HCT116 (cell line): ENCODE data around the gene ASAP2.

Experiments used
- EZH2phosphoT487 ChIP-seq: fragments of 200-600 bp; IDR thresholded peaks from 2 replicates; pipeline ENCODE4 v1.6.1; 2018; ENCODE audit warnings: antibody characterized with exemption, borderline replicate concordance
- JUND ChIP-seq: IDR thresholded peaks from 2 replicates; pipeline ENCODE4 v1.6.1; 2012
- POLR2A ChIP-seq: IDR thresholded peaks from 2 replicates; pipeline ENCODE4 v1.7.0; 2011; ENCODE audit warnings: borderline replicate concordance; ENCODE audit not compliant: insufficient read depth, insufficient read length; ENCODE audit errors: extremely low read depth
- POLR2AphosphoS5 ChIP-seq: IDR thresholded peaks from 2 replicates; pipeline ENCODE4 v1.6.1; 2011; ENCODE audit warnings: mild to moderate bottlenecking, low read depth, low read length, moderate library complexity
- SP1 ChIP-seq: IDR thresholded peaks from 2 replicates; pipeline ENCODE4 v1.6.1; 2012; ENCODE audit warnings: low read depth
- SRF ChIP-seq: IDR thresholded peaks from 2 replicates; pipeline ENCODE4 v1.6.1; 2012; ENCODE audit warnings: low read depth
- TF ChIP-seq, protein P1 (sequence below), 3 experiments: fragments of 200-600 bp in 1 of 3; sonication (generic) in 1 of 3; IDR thresholded peaks in 2 of 3; conservative IDR thresholded peaks in 1 of 3; 2 replicates each; pipeline ENCODE4 v1.5.1; 2012 to 2017; ENCODE audit warnings: low read depth in 2 of 3, low read length in 2 of 3, antibody characterized with exemption in 1 of 3, borderline replicate concordance in 1 of 3, control low read depth in 1 of 3, mild to moderate bottlenecking in 1 of 3, mixed read lengths in 1 of 3, mixed run types in 1 of 3, moderate library complexity in 1 of 3; ENCODE audit not compliant: insufficient read depth in 1 of 3
- TF ChIP-seq, protein P2 (sequence below): IDR thresholded peaks from 2 replicates; pipeline ENCODE4 v1.6.1; 2012
- TF ChIP-seq, protein P3 (sequence below): IDR thresholded peaks from 2 replicates; pipeline ENCODE4 v1.6.1; 2012; ENCODE audit warnings: low read depth
- TF ChIP-seq, protein P4 (sequence below): IDR thresholded peaks from 2 replicates; pipeline ENCODE4 v1.6.1; 2011; ENCODE audit warnings: mild to moderate bottlenecking, low read length, moderate library complexity; ENCODE audit not compliant: insufficient replicate concordance; ENCODE audit errors: extremely low read depth

DNA sequence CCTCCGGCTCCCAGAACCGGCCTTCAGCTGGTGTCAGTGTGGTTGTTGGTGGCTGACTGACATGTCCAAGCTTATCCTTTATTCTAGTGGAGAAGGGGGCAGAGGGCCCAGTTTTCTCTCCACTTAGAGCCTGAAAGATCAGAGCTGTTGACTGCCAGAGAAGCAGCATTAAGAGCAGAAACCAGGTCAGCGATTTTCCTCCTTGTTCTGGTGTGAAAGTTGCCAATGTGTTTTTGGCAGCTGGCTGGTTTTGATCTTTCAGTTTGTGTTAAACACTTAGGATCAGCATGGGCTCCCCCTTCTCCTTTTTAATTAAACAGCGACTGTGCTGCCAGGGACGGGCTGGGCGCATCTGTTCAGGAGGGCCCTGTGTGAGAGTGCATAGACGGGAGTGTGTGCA, 100.9 kb downstream of the ASAP2 start:
- TF ChIP-seq, protein P1, sequence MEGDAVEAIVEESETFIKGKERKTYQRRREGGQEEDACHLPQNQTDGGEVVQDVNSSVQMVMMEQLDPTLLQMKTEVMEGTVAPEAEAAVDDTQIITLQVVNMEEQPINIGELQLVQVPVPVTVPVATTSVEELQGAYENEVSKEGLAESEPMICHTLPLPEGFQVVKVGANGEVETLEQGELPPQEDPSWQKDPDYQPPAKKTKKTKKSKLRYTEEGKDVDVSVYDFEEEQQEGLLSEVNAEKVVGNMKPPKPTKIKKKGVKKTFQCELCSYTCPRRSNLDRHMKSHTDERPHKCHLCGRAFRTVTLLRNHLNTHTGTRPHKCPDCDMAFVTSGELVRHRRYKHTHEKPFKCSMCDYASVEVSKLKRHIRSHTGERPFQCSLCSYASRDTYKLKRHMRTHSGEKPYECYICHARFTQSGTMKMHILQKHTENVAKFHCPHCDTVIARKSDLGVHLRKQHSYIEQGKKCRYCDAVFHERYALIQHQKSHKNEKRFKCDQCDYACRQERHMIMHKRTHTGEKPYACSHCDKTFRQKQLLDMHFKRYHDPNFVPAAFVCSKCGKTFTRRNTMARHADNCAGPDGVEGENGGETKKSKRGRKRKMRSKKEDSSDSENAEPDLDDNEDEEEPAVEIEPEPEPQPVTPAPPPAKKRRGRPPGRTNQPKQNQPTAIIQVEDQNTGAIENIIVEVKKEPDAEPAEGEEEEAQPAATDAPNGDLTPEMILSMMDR (IDR thresholded peaks at IDR 0.05 in 2 of 3, conservative IDR thresholded peaks at IDR 0.05 in 1 of 3; ENCODE audit: borderline replicate concordance in 1 of 3, insufficient read depth in 1 of 3, low read depth in 2 of 3, low read length in 2 of 3) = no peak
- no peak for TF ChIP-seq POLR2AphosphoS5
- TF ChIP-seq SP1 = no peak
- TF ChIP-seq JUND = no peak
- TF ChIP-seq, protein P2, sequence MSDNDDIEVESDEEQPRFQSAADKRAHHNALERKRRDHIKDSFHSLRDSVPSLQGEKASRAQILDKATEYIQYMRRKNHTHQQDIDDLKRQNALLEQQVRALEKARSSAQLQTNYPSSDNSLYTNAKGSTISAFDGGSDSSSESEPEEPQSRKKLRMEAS = no peak
- TF ChIP-seq, protein P3, sequence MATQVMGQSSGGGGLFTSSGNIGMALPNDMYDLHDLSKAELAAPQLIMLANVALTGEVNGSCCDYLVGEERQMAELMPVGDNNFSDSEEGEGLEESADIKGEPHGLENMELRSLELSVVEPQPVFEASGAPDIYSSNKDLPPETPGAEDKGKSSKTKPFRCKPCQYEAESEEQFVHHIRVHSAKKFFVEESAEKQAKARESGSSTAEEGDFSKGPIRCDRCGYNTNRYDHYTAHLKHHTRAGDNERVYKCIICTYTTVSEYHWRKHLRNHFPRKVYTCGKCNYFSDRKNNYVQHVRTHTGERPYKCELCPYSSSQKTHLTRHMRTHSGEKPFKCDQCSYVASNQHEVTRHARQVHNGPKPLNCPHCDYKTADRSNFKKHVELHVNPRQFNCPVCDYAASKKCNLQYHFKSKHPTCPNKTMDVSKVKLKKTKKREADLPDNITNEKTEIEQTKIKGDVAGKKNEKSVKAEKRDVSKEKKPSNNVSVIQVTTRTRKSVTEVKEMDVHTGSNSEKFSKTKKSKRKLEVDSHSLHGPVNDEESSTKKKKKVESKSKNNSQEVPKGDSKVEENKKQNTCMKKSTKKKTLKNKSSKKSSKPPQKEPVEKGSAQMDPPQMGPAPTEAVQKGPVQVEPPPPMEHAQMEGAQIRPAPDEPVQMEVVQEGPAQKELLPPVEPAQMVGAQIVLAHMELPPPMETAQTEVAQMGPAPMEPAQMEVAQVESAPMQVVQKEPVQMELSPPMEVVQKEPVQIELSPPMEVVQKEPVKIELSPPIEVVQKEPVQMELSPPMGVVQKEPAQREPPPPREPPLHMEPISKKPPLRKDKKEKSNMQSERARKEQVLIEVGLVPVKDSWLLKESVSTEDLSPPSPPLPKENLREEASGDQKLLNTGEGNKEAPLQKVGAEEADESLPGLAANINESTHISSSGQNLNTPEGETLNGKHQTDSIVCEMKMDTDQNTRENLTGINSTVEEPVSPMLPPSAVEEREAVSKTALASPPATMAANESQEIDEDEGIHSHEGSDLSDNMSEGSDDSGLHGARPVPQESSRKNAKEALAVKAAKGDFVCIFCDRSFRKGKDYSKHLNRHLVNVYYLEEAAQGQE = no peak
- TF ChIP-seq EZH2phosphoT487 = no peak
- TF ChIP-seq POLR2A = no peak
- TF ChIP-seq, protein P4, sequence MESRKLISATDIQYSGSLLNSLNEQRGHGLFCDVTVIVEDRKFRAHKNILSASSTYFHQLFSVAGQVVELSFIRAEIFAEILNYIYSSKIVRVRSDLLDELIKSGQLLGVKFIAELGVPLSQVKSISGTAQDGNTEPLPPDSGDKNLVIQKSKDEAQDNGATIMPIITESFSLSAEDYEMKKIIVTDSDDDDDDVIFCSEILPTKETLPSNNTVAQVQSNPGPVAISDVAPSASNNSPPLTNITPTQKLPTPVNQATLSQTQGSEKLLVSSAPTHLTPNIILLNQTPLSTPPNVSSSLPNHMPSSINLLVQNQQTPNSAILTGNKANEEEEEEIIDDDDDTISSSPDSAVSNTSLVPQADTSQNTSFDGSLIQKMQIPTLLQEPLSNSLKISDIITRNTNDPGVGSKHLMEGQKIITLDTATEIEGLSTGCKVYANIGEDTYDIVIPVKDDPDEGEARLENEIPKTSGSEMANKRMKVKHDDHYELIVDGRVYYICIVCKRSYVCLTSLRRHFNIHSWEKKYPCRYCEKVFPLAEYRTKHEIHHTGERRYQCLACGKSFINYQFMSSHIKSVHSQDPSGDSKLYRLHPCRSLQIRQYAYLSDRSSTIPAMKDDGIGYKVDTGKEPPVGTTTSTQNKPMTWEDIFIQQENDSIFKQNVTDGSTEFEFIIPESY = no peak
- no peak for TF ChIP-seq SRF
